Measurements from ENCODE around the gene TESK1.
"Not testable (repeated sequence)": the region's sequence is repeated elsewhere in the genome, so short reads cannot be mapped to it uniquely, and the experiment has no call there.

Gene TESK1

GRCh38 chr9:35618325-35618727, 13.3 kb downstream of the TESK1 start, which contains the start of gene CD72:
Gene CD72, minus strand, starts transcription at chr9:35618413. Its CDS starts 110 bp downstream, at chr9:35618303.
- Histone ChIP-seq H3K4me1 (ENCODE audit: control insufficient read depth in 1 of 2, insufficient read depth in 2 of 2, low read length in 2 of 2) (peaks cover 0 to 8% of the 10 kb centered on the region in 2 donors), H3K9me3 (ENCODE audit: control insufficient read depth in 1 of 2, low read length in 2 of 2) (no peaks in the 10 kb centered on the region), H3K36me3 (ENCODE audit: control insufficient read depth in 1 of 2, insufficient read depth in 2 of 2, low read length in 2 of 2) (no peaks in the 10 kb centered on the region), H3K27ac (ENCODE audit: low read length) (no peak within 1 kb of the TSS), H3K4me3 (ENCODE audit: low read depth in 1 of 2, low read length in 2 of 2) (peak within 1 kb of the TSS; percentile 60 to 64), H3K27me3 (ENCODE audit: low read depth, low read length) (no peaks in the 10 kb centered on the region)

GRCh38 chr9:35618854-35619799, 14.1 kb downstream of the TESK1 start:
- Histone ChIP-seq H3K27me3 (ENCODE audit: low read depth, low read length) (no peaks in the 10 kb centered on the region), H3K4me1 (ENCODE audit: control insufficient read depth in 1 of 2, insufficient read depth in 2 of 2, low read length in 2 of 2) (peaks cover 0 to 8% of the 10 kb centered on the region in 2 donors), H3K4me3 (ENCODE audit: low read depth in 1 of 2, low read length in 2 of 2) (no peak overlapping the region), H3K9me3 (ENCODE audit: control insufficient read depth in 1 of 2, low read length in 2 of 2) (no peaks in the 10 kb centered on the region), H3K36me3 (ENCODE audit: control insufficient read depth in 1 of 2, insufficient read depth in 2 of 2, low read length in 2 of 2) (no peaks in the 10 kb centered on the region), H3K27ac (ENCODE audit: low read length) (no peak overlapping the region)

GRCh38 chr9:35619800-35620158, 14.7 kb downstream of the TESK1 start:
- peaks cover 0 to 8% of the 10 kb centered on the region in 2 donors for H3K4me1 ChIP-seq (ENCODE audit: control insufficient read depth in 1 of 2, insufficient read depth in 2 of 2, low read length in 2 of 2)
- H3K36me3 ChIP-seq (ENCODE audit: control insufficient read depth in 1 of 2, insufficient read depth in 2 of 2, low read length in 2 of 2), result no peaks in the 10 kb centered on the region
- H3K27me3 ChIP-seq (ENCODE audit: low read depth, low read length), result no peaks in the 10 kb centered on the region
- H3K9me3 ChIP-seq (ENCODE audit: control insufficient read depth in 1 of 2, low read length in 2 of 2), result no peaks in the 10 kb centered on the region
- H3K4me3 ChIP-seq (ENCODE audit: low read depth in 1 of 2, low read length in 2 of 2), result no peak overlapping the region
- no peak overlapping the region for H3K27ac ChIP-seq (ENCODE audit: low read length)

GRCh38 chr9:35627575-35627974, 22.5 kb downstream of the TESK1 start:
- Histone ChIP-seq H3K4me1 (ENCODE audit: control insufficient read depth in 1 of 2, insufficient read depth in 2 of 2, low read length in 2 of 2) (no peaks in the 10 kb centered on the region), H3K27me3 (ENCODE audit: low read depth, low read length) (no peaks in the 10 kb centered on the region), H3K27ac (ENCODE audit: low read length) (no peak overlapping the region), H3K36me3 (ENCODE audit: control insufficient read depth in 1 of 2, insufficient read depth in 2 of 2, low read length in 2 of 2) (no peaks in the 10 kb centered on the region), H3K4me3 (ENCODE audit: low read depth in 1 of 2, low read length in 2 of 2) (no peak overlapping the region), H3K9me3 (ENCODE audit: control insufficient read depth in 1 of 2, low read length in 2 of 2) (no peaks in the 10 kb centered on the region)

- no peaks in the 10 kb centered on the region for H3K4me1 ChIP-seq (ENCODE audit: control insufficient read depth in 1 of 2, insufficient read depth in 2 of 2, low read length in 2 of 2)
- H3K36me3 ChIP-seq (ENCODE audit: control insufficient read depth in 1 of 2, insufficient read depth in 2 of 2, low read length in 2 of 2), result no peaks in the 10 kb centered on the region
- no peaks in the 10 kb centered on the region for H3K9me3 ChIP-seq (ENCODE audit: control insufficient read depth in 1 of 2, low read length in 2 of 2)
- no peaks in the 10 kb centered on the region for H3K27me3 ChIP-seq (ENCODE audit: low read depth, low read length)
- H3K4me3 ChIP-seq (ENCODE audit: low read depth in 1 of 2, low read length in 2 of 2), result no peak overlapping the region
- H3K27ac ChIP-seq (ENCODE audit: low read length), result no peak overlapping the region
Measured at GRCh38 chr9:35628389-35628991, 23.4 kb downstream of the TESK1 start.

GRCh38 chr9:35629597-35629996, 24.5 kb downstream of the TESK1 start:
- Histone ChIP-seq H3K27me3 (ENCODE audit: low read depth, low read length) (no peaks in the 10 kb centered on the region), H3K36me3 (ENCODE audit: control insufficient read depth in 1 of 2, insufficient read depth in 2 of 2, low read length in 2 of 2) (no peaks in the 10 kb centered on the region), H3K27ac (ENCODE audit: low read length) (no peak overlapping the region), H3K9me3 (ENCODE audit: control insufficient read depth in 1 of 2, low read length in 2 of 2) (no peaks in the 10 kb centered on the region), H3K4me3 (ENCODE audit: low read depth in 1 of 2, low read length in 2 of 2) (no peak overlapping the region), H3K4me1 (ENCODE audit: control insufficient read depth in 1 of 2, insufficient read depth in 2 of 2, low read length in 2 of 2) (no peaks in the 10 kb centered on the region)

GRCh38 chr9:35635730-35636129, 30.7 kb downstream of the TESK1 start:
- H3K27ac ChIP-seq (ENCODE audit: low read length), result no peak overlapping the region
- H3K4me3 ChIP-seq (ENCODE audit: low read depth in 1 of 2, low read length in 2 of 2), result no peak overlapping the region
- no peaks in the 10 kb centered on the region for H3K27me3 ChIP-seq (ENCODE audit: low read depth, low read length)
- no peaks in the 10 kb centered on the region for H3K4me1 ChIP-seq (ENCODE audit: control insufficient read depth in 1 of 2, insufficient read depth in 2 of 2, low read length in 2 of 2)
- H3K9me3 ChIP-seq (ENCODE audit: control insufficient read depth in 1 of 2, low read length in 2 of 2), result no peaks in the 10 kb centered on the region
- H3K36me3 ChIP-seq (ENCODE audit: control insufficient read depth in 1 of 2, insufficient read depth in 2 of 2, low read length in 2 of 2), result no peaks in the 10 kb centered on the region

- Histone ChIP-seq H3K9me3 (ENCODE audit: control insufficient read depth in 1 of 2, low read length in 2 of 2) (no peaks in the 10 kb centered on the region), H3K27ac (ENCODE audit: low read length) (no peak overlapping the region), H3K4me3 (ENCODE audit: low read depth in 1 of 2, low read length in 2 of 2) (no peak overlapping the region), H3K36me3 (ENCODE audit: control insufficient read depth in 1 of 2, insufficient read depth in 2 of 2, low read length in 2 of 2) (no peaks in the 10 kb centered on the region), H3K4me1 (ENCODE audit: control insufficient read depth in 1 of 2, insufficient read depth in 2 of 2, low read length in 2 of 2) (no peaks in the 10 kb centered on the region), H3K27me3 (ENCODE audit: low read depth, low read length) (no peaks in the 10 kb centered on the region)
Measured at GRCh38 chr9:35636135-35636876, 31.2 kb downstream of the TESK1 start.

- not testable (repeated sequence) for H3K9me3 ChIP-seq (ENCODE audit: control insufficient read depth in 1 of 2, low read length in 2 of 2); H3K27ac ChIP-seq (ENCODE audit: low read length); H3K4me1 ChIP-seq (ENCODE audit: control insufficient read depth in 1 of 2, insufficient read depth in 2 of 2, low read length in 2 of 2); H3K4me3 ChIP-seq (ENCODE audit: low read depth in 1 of 2, low read length in 2 of 2); H3K36me3 ChIP-seq (ENCODE audit: control insufficient read depth in 1 of 2, insufficient read depth in 2 of 2, low read length in 2 of 2); H3K27me3 ChIP-seq (ENCODE audit: low read depth, low read length)
Measured at GRCh38 chr9:35636877-35637246, 31.8 kb downstream of the TESK1 start.

- H3K36me3 ChIP-seq (ENCODE audit: control insufficient read depth in 1 of 2, insufficient read depth in 2 of 2, low read length in 2 of 2), result not testable (repeated sequence)
Measured at GRCh38 chr9:35637427-35637955, 32.4 kb downstream of the TESK1 start.

GRCh38 chr9:35638751-35639150, 33.7 kb downstream of the TESK1 start:
- not testable (repeated sequence) for H3K36me3 ChIP-seq (ENCODE audit: control insufficient read depth in 1 of 2, insufficient read depth in 2 of 2, low read length in 2 of 2); H3K4me1 ChIP-seq (ENCODE audit: control insufficient read depth in 1 of 2, insufficient read depth in 2 of 2, low read length in 2 of 2); H3K27me3 ChIP-seq (ENCODE audit: low read depth, low read length); H3K9me3 ChIP-seq (ENCODE audit: control insufficient read depth in 1 of 2, low read length in 2 of 2); H3K4me3 ChIP-seq (ENCODE audit: low read depth in 1 of 2, low read length in 2 of 2); H3K27ac ChIP-seq (ENCODE audit: low read length)

More at GRCh38 chr9:35637427-35637955, 32.4 kb downstream of the TESK1 start:
- not testable (repeated sequence) for H3K27ac ChIP-seq (ENCODE audit: low read length); H3K27me3 ChIP-seq (ENCODE audit: low read depth, low read length); H3K4me1 ChIP-seq (ENCODE audit: control insufficient read depth in 1 of 2, insufficient read depth in 2 of 2, low read length in 2 of 2); H3K4me3 ChIP-seq (ENCODE audit: low read depth in 1 of 2, low read length in 2 of 2); H3K9me3 ChIP-seq (ENCODE audit: control insufficient read depth in 1 of 2, low read length in 2 of 2)

Measured in muscle layer of duodenum (tissue), 2 donors.